Measurements from ENCODE around the gene PGAM1. TPM values are rescaled to one million over a fixed set of nuclear protein-coding genes. Genes with fewer than 3 reads are reported as not detected.
"Not testable (repeated sequence)": the region's sequence is repeated elsewhere in the genome, so short reads cannot be mapped to it uniquely, and the experiment has no call there.

Gene PGAM1
- polyA plus RNA-seq, 1 donor: 86.9 TPM

- no peak for DNase-seq (ENCODE audit: low read depth)
Observed at GRCh38 chr10:97456686-97457065, 30.7 kb downstream of the PGAM1 start.

DNA sequence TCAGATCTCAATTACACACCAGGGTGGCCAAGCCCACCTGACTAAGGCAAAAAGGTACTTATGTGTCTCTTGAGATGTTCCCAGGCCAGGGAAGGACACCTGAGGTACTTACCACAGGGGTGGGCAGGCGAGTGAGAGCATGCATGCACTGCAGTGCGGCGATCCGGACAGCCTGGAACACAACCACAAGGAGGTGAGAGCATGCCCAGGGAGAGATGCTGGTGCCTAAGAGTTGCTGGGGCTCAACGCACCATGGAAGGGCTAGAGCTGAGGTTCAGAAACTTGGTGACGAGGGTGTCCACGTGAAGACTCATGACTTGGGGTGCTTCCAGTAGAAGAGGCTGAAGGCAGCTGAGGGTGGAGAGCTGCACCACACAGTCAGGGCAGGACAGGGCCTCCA, 33.1 kb downstream of the PGAM1 start:
- DNase-seq (ENCODE audit: low read depth): no peak

DNA sequence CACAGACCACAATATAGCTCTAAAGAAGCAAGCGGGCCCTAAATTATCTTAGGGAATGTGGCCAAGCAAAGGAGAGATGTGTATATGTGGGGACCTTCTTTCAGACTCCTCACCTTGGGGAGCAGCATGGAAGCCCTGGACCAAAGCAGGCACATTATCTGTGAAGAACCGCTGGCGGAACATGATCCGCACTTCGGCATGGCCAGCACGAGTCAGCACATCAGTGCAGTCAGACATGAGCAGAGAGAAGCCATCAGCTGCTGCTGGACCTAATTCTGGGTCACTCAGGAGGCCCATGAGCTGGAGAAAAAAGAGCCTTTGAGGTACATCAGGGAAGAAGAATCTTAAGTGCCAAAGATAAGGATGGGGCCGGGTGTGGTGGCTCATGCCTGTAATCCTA, 33.9 kb downstream of the PGAM1 start:
- DNase-seq (ENCODE audit: low read depth): no peak

DNA sequence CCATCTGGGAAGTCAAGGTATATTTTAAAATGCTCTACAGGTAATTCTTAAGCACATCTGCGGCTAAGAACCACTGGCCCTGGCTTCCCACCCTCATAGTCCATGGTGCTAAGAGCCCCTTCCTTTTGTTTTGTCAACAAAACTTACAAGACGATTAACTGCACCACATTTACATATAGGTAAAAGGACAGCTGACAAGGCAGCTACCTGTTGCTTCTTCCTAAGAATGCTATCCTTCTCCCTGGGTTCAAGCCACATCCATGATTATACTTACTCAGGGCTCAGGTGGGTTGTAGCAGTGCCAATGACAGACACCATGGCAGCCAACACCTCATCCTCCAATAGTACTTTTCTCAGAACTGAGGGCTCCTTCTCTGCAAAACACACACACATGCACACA, 36.3 kb downstream of the PGAM1 start:
- DNase-seq (ENCODE audit: low read depth): no peak

GRCh38 chr10:97463363-97464132, 37.6 kb downstream of the PGAM1 start:
- DNase-seq (ENCODE audit: low read depth): no peak

- DNase-seq (ENCODE audit: low read depth): no peak
Observed at GRCh38 chr10:97464226-97464625, 38.2 kb downstream of the PGAM1 start.

DNA sequence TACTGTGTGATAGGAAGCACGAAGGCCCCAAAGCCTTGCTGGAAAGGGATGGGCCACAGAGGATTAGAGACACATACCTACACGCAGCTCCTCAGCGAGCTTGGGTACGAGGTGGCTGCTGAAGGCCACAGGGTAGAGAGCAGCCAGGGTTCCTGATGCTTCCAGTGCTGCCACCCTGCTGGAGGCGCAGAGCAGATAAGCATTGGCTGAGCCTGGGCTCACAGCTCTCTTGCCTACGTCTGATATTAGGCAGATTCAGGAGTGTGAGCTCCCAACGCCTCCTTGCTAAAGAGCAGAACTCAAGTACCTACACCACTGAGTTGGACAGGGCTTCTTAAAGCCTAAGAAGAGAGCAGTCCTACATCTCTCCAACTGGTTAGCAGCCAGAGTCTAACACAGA, 40.0 kb downstream of the PGAM1 start:
- no peak for DNase-seq (ENCODE audit: low read depth)

GRCh38 chr10:97466755-97467154, 40.8 kb downstream of the PGAM1 start:
- no peak for DNase-seq (ENCODE audit: low read depth)

DNA sequence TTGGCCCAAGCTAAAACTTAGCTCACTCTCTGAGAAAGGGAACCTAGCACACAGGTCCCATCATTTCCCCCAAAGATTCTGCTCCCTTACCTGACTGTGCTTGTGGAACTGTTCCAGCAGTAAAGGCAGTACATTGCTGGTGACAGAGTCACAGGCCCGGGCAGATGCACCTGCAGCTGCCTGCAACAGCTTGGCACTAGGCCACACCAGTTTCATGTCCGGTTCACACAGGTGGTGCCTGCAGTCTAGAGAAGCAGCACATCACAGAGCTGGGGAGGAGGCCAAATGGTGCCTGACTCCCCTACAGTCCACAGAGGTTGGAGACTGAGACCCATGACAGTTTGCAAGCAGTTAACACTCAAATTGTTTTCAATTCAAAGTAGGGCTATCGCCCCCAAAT, 42.2 kb downstream of the PGAM1 start:
- DNase-seq (ENCODE audit: low read depth): no peak

- not testable (repeated sequence) for DNase-seq (ENCODE audit: low read depth)
Observed at GRCh38 chr10:97468781-97469180, 42.8 kb downstream of the PGAM1 start.

DNA sequence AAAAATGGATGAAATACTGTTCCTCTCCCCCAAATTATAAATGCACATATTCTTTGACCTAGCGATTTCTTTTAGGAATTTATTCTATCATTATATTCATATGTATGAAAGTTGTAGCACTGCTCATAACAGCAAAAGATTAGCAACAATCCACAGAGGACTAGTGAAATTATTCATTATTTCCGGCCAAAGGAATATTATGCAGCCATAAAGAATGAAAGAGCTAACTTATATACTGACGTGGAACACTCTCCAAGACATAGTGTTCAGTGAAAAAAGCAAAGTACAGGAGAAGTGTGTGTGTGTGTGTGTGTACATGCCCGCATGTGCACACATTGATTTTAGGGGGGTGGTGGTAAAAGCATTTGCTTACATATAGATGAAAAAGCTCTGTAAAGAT, 48.9 kb downstream of the PGAM1 start:
- no peak for DNase-seq (ENCODE audit: low read depth)

DNA sequence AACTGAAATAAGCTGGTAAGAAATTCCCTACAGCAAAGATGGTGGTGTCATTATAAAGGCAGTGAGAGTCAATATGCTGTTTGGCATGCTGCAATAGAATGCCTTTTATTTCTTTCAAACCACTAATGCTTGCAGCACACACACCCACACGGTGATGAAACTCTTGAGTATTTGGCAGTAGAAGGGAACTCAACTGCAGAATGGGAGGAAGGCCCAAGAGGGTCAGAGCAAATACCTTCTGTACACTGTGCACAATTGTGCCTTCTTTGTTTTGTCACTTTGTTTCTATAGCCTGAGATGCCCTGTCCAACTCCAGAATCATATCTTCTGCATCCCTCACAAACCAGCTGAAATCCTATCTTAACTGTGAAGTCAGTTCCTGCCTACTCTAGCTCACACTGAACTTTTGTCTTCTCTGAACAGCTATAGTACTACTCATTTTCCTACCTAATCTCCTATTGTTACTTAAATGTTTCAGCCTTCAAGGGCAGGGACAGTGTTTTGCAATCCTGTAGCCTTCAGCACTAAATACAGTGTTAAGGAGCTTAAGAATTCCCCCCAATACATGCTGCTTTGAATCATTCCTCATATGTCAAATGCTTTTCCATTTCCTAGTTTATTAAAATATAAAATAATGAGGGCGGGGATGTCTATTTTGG, 50.1 kb downstream of the PGAM1 start:
- DNase-seq (ENCODE audit: low read depth): no peak

- DNase-seq (ENCODE audit: low read depth): not testable (repeated sequence)
Observed at GRCh38 chr10:97479410-97479809, 53.4 kb downstream of the PGAM1 start.

DNA sequence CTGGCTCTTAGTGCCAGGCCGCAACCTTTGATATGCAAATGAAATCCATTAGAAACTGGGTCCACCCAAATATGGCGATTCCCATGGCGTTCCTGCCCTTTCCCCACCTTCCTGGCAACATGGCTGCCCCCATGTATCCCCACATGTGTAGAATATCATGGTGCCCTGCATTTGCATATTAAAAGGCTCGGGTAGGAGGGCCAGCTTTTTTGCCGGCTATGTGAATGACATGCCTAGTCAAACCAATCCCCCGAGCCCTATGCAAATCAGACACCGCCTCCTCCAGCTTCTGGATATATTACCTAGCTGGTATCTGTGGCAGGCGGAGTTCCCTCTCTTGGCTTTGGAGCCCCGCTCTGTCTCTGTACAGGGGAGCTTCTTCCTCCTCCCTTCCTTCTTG, 53.9 kb downstream of the PGAM1 start:
- no peak for DNase-seq (ENCODE audit: low read depth)

DNA sequence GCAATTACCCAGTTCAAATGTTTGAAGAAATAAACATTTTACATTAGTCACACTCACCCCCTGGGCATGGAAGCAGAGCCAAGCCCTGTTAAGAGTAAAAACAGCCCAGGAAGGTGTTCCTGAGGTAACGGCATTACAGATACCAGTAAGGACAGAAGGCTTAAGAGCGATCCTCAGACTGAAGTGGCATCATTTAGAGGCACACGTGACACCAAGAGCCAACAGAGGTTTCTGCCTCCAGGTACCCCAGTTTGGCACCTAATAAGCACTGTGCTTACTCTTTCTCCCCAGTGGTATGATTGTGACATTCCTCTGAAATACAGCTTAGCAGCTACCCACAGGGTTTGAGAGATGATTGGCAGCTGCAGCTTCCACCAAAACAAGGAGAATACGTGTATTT, 55.1 kb downstream of the PGAM1 start:
- DNase-seq (ENCODE audit: low read depth): no peak

GRCh38 chr10:97482381-97482780, 56.4 kb downstream of the PGAM1 start:
- DNase-seq (ENCODE audit: low read depth): no peak

Other genes starting within 250 kb of the PGAM1 start
- gene SLIT1, start 240.2 kb upstream of the PGAM1 start, polyA plus RNA-seq (ENCODE audit: insufficient read length): 0.70 TPM
- gene ARHGAP19, start 133.6 kb upstream of the PGAM1 start, polyA plus RNA-seq (ENCODE audit: insufficient read length): 10.5 TPM
- 1.0 TPM for gene FRAT1, start 106.9 kb upstream of the PGAM1 start, polyA plus RNA-seq (ENCODE audit: insufficient read length)
- 3.6 TPM for gene FRAT2, start 91.5 kb upstream of the PGAM1 start, polyA plus RNA-seq (ENCODE audit: insufficient read length)
- gene RRP12, start 24.9 kb upstream of the PGAM1 start, polyA plus RNA-seq (ENCODE audit: insufficient read length): 22.8 TPM
- 22.8 TPM for gene EXOSC1, start 19.8 kb downstream of the PGAM1 start, polyA plus RNA-seq (ENCODE audit: insufficient read length)
- 28.8 TPM for gene ZDHHC16, start 20.0 kb downstream of the PGAM1 start, polyA plus RNA-seq (ENCODE audit: insufficient read length)
- gene MMS19, start 72.2 kb downstream of the PGAM1 start, polyA plus RNA-seq (ENCODE audit: insufficient read length): 63.0 TPM
- 13.8 TPM for gene UBTD1, start 72.7 kb downstream of the PGAM1 start, polyA plus RNA-seq (ENCODE audit: insufficient read length)
- 48.1 TPM for gene ANKRD2, start 146.6 kb downstream of the PGAM1 start, polyA plus RNA-seq (ENCODE audit: insufficient read length)
- 0.90 TPM for gene HOGA1, start 158.2 kb downstream of the PGAM1 start, polyA plus RNA-seq (ENCODE audit: insufficient read length)
- 0.11 TPM for gene C10orf62, start 163.5 kb downstream of the PGAM1 start, polyA plus RNA-seq (ENCODE audit: insufficient read length)
- 4.2 TPM for gene MORN4, start 207.3 kb downstream of the PGAM1 start, polyA plus RNA-seq (ENCODE audit: insufficient read length)
- 9.5 TPM for gene PI4K2A, start 214.5 kb downstream of the PGAM1 start, polyA plus RNA-seq (ENCODE audit: insufficient read length)

Data from forelimb muscle (tissue), 1 donor.